Thyroid gland (tissue), 4 donors: Measurements from ENCODE around the gene PDGFRB. TPM values are rescaled to one million over a fixed set of nuclear protein-coding genes. Genes with fewer than 3 reads are reported as not detected.

Experiments used
- DNase-seq, 2 donors: peaks; one replicate each; pipeline ENCODE4 v3.0.0-alpha.2; 2019
- H3K27ac ChIP-seq, 3 donors: fragments of 200-600 bp; sonication (generic); 1 replicate in 2 of 3; 2 replicates in 1 of 3; pipeline ENCODE4 v1.5.1; 2016 to 2019; ENCODE audit warnings: mild to moderate bottlenecking in 1 of 3, moderate library complexity in 1 of 3
- H3K27me3 ChIP-seq: fragments of 200-600 bp; sonication (generic); one replicate; pipeline ENCODE4 v1.5.1; 2019
- H3K36me3 ChIP-seq, 2 donors: fragments of 200-600 bp; sonication (generic); one replicate each; pipeline ENCODE4 v1.5.1; 2016 to 2019
- H3K4me1 ChIP-seq, 2 donors: fragments of 200-600 bp; sonication (generic); one replicate each; pipeline ENCODE4 v1.5.1; 2017 to 2019
- H3K4me3 ChIP-seq, 3 donors: fragments of 200-600 bp; sonication (generic); replicated peaks in 1 of 3; 1 replicate in 2 of 3; 2 replicates in 1 of 3; pipeline ENCODE4 v1.5.1; 2016; ENCODE audit warnings: mild to moderate bottlenecking in 1 of 3
- H3K9me3 ChIP-seq: fragments of 200-600 bp; sonication (generic); one replicate; pipeline ENCODE4 v1.5.1; 2017
- CTCF ChIP-seq, 6 experiments: fragments of 200-600 bp in 3 of 6; fragments of 450-650 bp in 3 of 6; sonication (generic) in 3 of 6; IDR thresholded peaks; one replicate each; pipeline ENCODE4 v1.5.1; 2016 to 2019; ENCODE audit warnings: antibody characterized with exemption in 6 of 6, mild to moderate bottlenecking in 2 of 6, inconsistent platforms in 1 of 6, moderate library complexity in 1 of 6
- POLR2A ChIP-seq, 2 donors: fragments of 450-650 bp; IDR thresholded peaks; one replicate each; pipeline ENCODE4 v1.6.1; 2017; ENCODE audit warnings: antibody characterized with exemption in 2 of 2, mild to moderate bottlenecking in 2 of 2, moderate library complexity in 1 of 2
- WGBS, 2 donors: methylation state at CpG; one replicate each; pipeline ENCODE4 v1.1.5; 2017; 5-methylcytosine and 5-hydroxymethylcytosine counted together
- intact Hi-C: fragments of 100-400 bp; cut with DNase I; formaldehyde crosslinking; loops from one replicate; pipeline ENCODE4 v1.15.1; 2023
- total RNA-seq, 4 donors: library from RNA; depleted of rRNA; stranded (reverse); fragments of >200 nt; gene quantifications; one replicate each; pipeline ENCODE4 v1.2.3, GENCODE V29; 2016

PDGFRB gene
- total RNA-seq, 4 donors from 2014 or later: 47.3 to 108 (median 84.8) TPM

GRCh38 chr5:150160448-150161081 is 4.9 kb upstream of the PDGFRB start:
- intact Hi-C loops: no loop called here

GRCh38 chr5:150159741-150160179 is 4.1 kb upstream of the PDGFRB start:
- TF ChIP-seq POLR2A (IDR thresholded peaks at IDR 0.05) (no peak), CTCF (IDR thresholded peaks at IDR 0.05) (no peak)
- Histone ChIP-seq H3K9me3 (no peaks in the 10 kb centered on the region), H3K27ac (peak overlapping the region in 2 of 3 donors; percentile 46 to 73), H3K4me3 (no peak overlapping the region), H3K27me3 (no peaks in the 10 kb centered on the region), H3K36me3 (no peaks in the 10 kb centered on the region), H3K4me1 (peaks cover 0 to 6% of the 10 kb centered on the region in 2 donors)
- intact Hi-C loops: no loop called here
- no peak for DNase-seq
- WGBS, 2 donors: 44 to 52% methylated on average over 5 to 8 of the region's 9 CpGs

More at GRCh38 chr5:150160448-150161081, 4.9 kb upstream of the PDGFRB start:
- H3K27me3 ChIP-seq: no peaks in the 10 kb centered on the region
- TF ChIP-seq CTCF (IDR thresholded peaks at IDR 0.05): no peak
- no peak for TF ChIP-seq POLR2A (IDR thresholded peaks at IDR 0.05)
- H3K4me1 ChIP-seq: peaks cover 0 to 6% of the 10 kb centered on the region in 2 donors
- DNase-seq: no peak
- H3K4me3 ChIP-seq: no peak overlapping the region
- H3K27ac ChIP-seq: peak overlapping the region; percentile 45 to 73 (median 46)
- H3K36me3 ChIP-seq: no peaks in the 10 kb centered on the region
- no peaks in the 10 kb centered on the region for H3K9me3 ChIP-seq
- WGBS, 2 donors: 67 to 84% methylated on average over 2 to 5 of the region's 5 CpGs

GRCh38 chr5:150159031-150159430 is 3.4 kb upstream of the PDGFRB start:
- Histone ChIP-seq H3K9me3 (no peaks in the 10 kb centered on the region), H3K27ac (peak overlapping the region; percentile 26 to 73 (median 44)), H3K4me1 (peaks cover 0 to 6% of the 10 kb centered on the region in 2 donors), H3K36me3 (no peaks in the 10 kb centered on the region), H3K27me3 (no peaks in the 10 kb centered on the region), H3K4me3 (no peak overlapping the region)
- TF ChIP-seq POLR2A (IDR thresholded peaks at IDR 0.05) (no peak), CTCF (IDR thresholded peaks at IDR 0.05) (no peak)
- intact Hi-C loops: no loop called here
- 77 to 81% methylated on average over 6 of the region's 6 CpGs for WGBS, 2 donors
- DNase-seq: no peak

GRCh38 chr5:150158170-150158949 is 2.7 kb upstream of the PDGFRB start:
- TF ChIP-seq POLR2A (IDR thresholded peaks at IDR 0.05) (no peak), CTCF (IDR thresholded peaks at IDR 0.05) (no peak)
- 46 to 69% methylated on average over 12 of the region's 12 CpGs for WGBS, 2 donors
- Histone ChIP-seq H3K4me1 (peaks cover 0 to 6% of the 10 kb centered on the region in 2 donors), H3K4me3 (no peak overlapping the region), H3K27ac (peak overlapping the region; percentile 26 to 73 (median 44)), H3K9me3 (no peaks in the 10 kb centered on the region), H3K27me3 (no peaks in the 10 kb centered on the region), H3K36me3 (no peaks in the 10 kb centered on the region)
- intact Hi-C loops: no loop called here
- DNase-seq: no peak

GRCh38 chr5:150157168-150157567 is 1.5 kb upstream of the PDGFRB start:
- no peak for TF ChIP-seq POLR2A (IDR thresholded peaks at IDR 0.05)
- no peak for TF ChIP-seq CTCF (IDR thresholded peaks at IDR 0.05)
- intact Hi-C loops: no loop called here
- WGBS, 2 donors: 74 to 82% methylated on average over 3 of the region's 3 CpGs
- H3K36me3 ChIP-seq: no peaks in the 10 kb centered on the region
- no peak for DNase-seq
- peaks cover 0 to 6% of the 10 kb centered on the region in 2 donors for H3K4me1 ChIP-seq
- H3K27ac ChIP-seq: peak overlapping the region; percentile 19 to 61 (median 23)
- no peaks in the 10 kb centered on the region for H3K27me3 ChIP-seq
- no peak overlapping the region for H3K4me3 ChIP-seq
- H3K9me3 ChIP-seq: no peaks in the 10 kb centered on the region
